C4-2B (cell line): Measurements from ENCODE around the gene CDKL4.

Experiments used
- ZFX ChIP-seq: fragments of 450-650 bp; IDR thresholded peaks from 2 replicates; pipeline ENCODE4 v1.6.1; 2017
- TF ChIP-seq, protein P1 (sequence below): fragments of 450-650 bp; conservative IDR thresholded peaks from 2 replicates; pipeline ENCODE4 v1.5.1; 2017; ENCODE audit warnings: mild to moderate bottlenecking

DNA sequence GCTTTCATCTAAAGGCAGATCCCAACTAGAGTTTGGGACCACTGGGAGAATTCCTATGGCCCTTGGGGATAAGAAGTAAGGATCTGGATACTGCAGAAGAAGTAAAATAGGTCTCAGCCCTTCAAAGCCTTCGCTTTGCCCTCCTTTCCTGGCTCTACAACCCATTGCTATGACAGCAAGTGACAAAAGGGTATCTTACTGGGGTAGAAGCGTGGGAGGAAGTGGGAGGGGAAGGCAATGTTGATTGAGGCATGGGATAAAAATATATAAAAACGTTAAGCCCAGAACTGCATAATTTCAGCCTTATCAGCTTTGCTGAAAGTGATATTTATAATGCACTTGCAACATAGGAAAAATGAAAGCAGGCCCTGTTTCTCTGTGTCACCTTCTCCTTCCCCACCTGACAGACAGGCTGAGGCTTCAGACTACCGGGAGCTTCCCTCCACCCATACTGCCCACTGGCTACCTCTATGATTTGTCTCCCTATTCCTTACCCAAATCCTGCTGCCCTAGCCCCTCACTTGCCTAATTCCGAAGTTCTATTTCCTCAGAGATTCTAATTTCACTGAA is 108.0 kb downstream of the CDKL4 start:
- TF ChIP-seq, protein P1, sequence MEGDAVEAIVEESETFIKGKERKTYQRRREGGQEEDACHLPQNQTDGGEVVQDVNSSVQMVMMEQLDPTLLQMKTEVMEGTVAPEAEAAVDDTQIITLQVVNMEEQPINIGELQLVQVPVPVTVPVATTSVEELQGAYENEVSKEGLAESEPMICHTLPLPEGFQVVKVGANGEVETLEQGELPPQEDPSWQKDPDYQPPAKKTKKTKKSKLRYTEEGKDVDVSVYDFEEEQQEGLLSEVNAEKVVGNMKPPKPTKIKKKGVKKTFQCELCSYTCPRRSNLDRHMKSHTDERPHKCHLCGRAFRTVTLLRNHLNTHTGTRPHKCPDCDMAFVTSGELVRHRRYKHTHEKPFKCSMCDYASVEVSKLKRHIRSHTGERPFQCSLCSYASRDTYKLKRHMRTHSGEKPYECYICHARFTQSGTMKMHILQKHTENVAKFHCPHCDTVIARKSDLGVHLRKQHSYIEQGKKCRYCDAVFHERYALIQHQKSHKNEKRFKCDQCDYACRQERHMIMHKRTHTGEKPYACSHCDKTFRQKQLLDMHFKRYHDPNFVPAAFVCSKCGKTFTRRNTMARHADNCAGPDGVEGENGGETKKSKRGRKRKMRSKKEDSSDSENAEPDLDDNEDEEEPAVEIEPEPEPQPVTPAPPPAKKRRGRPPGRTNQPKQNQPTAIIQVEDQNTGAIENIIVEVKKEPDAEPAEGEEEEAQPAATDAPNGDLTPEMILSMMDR, result no peak
- TF ChIP-seq ZFX, result no peak
